Liver (tissue), 3 donors: ENCODE data around the gene HSPA2.

Experiments
- CTCF ChIP-seq: fragments of 150-350 bp; IDR thresholded peaks from 2 replicates; pipeline ENCODE4 v1.5.1; 2017; ENCODE audit warnings: improper control_type of control experiment, low read depth, low read length; ENCODE audit not compliant: missing input control
- RAD21 ChIP-seq, 2 donors: IDR thresholded peaks; 2 replicates each; pipeline ENCODE4 v1.6.1; 2016; ENCODE audit warnings: antibody characterized with exemption in 2 of 2, mild to moderate bottlenecking in 2 of 2
- REST ChIP-seq: IDR thresholded peaks from 2 replicates; pipeline ENCODE4 v1.6.1; 2016; ENCODE audit warnings: antibody characterized with exemption, mild to moderate bottlenecking
- donor health status: healthy.
- donor health status: healthy.

GRCh38 chr14:64513271-64513670, 27.3 kb upstream of the HSPA2 start:
- no peak for TF ChIP-seq CTCF
- no peak for TF ChIP-seq RAD21 (IDR thresholded peaks at IDR 0.05)
- TF ChIP-seq REST, result no peak
